GM23338 (cell line): ENCODE data around the gene AHI1. TPM values are rescaled to one million over a fixed set of nuclear protein-coding genes. Genes with fewer than 3 reads are reported as not detected.

ENCODE experiments used
- ATAC-seq: fragments of 200-7000 bp; cut with Tn5 transposase; 3 replicates; pipeline ENCODE4 v1.9.1; 2020
- DNase-seq: peaks from one replicate; pipeline ENCODE4 v3.0.0-alpha.2; 2015; ENCODE audit warnings: low spot score
- H2AFZ ChIP-seq: fragments of 200-600 bp; sonication (generic); 2 replicates; pipeline ENCODE4 v1.8.0; 2016; ENCODE audit warnings: antibody characterized with exemption, mild to moderate bottlenecking, moderate library complexity
- H3F3A ChIP-seq: fragments of 200-600 bp; sonication (generic); replicated peaks from 2 replicates; pipeline ENCODE4 v1.8.0; 2017; ENCODE audit warnings: antibody characterized with exemption, mixed run types, low read depth
- H3K27ac ChIP-seq: fragments of 200-600 bp; sonication (generic); 2 replicates; pipeline ENCODE4 v1.6.1; 2016; ENCODE audit warnings: low read depth
- H3K27me3 ChIP-seq: fragments of 200-600 bp; sonication (generic); 2 replicates; pipeline ENCODE4 v1.8.0; 2016; ENCODE audit warnings: mild to moderate bottlenecking, mixed run types, moderate library complexity; ENCODE audit not compliant: insufficient read depth
- H3K36me3 ChIP-seq: fragments of 200-600 bp; sonication (generic); 2 replicates; pipeline ENCODE4 v1.8.0; 2016; ENCODE audit warnings: mild to moderate bottlenecking; ENCODE audit not compliant: insufficient read depth
- H3K4me1 ChIP-seq: fragments of 200-600 bp; sonication (generic); 2 replicates; pipeline ENCODE4 v1.8.0; 2016; ENCODE audit warnings: mild to moderate bottlenecking, moderate library complexity; ENCODE audit not compliant: insufficient read depth
- H3K4me2 ChIP-seq: fragments of 200-600 bp; sonication (generic); 2 replicates; pipeline ENCODE4 v1.7.1; 2017; ENCODE audit warnings: mixed run types
- H3K4me3 ChIP-seq: fragments of 200-600 bp; sonication (generic); 2 replicates; pipeline ENCODE4 v1.6.1; 2016; ENCODE audit warnings: mixed run types
- H3K79me2 ChIP-seq: fragments of 200-600 bp; sonication (generic); replicated peaks from 2 replicates; pipeline ENCODE4 v1.8.0; 2017; ENCODE audit warnings: mild to moderate bottlenecking; ENCODE audit not compliant: insufficient read depth
- H3K9me2 ChIP-seq: fragments of 200-600 bp; sonication (generic); 2 replicates; pipeline ENCODE4 v1.8.0; 2017; ENCODE audit not compliant: insufficient read depth
- H4K20me1 ChIP-seq: fragments of 200-600 bp; sonication (generic); replicated peaks from 2 replicates; pipeline ENCODE4 v1.8.0; 2017; ENCODE audit warnings: mild to moderate bottlenecking; ENCODE audit not compliant: insufficient read depth
- H3K27ac Mint-ChIP-seq: 2 replicates; pipeline ENCODE4 v1.8.0; 2020; ENCODE audit warnings: inconsistent platforms, mild to moderate bottlenecking, moderate library complexity, mixed read lengths
- H3K27me3 Mint-ChIP-seq: 3 replicates; pipeline ENCODE4 v1.8.0; 2022; ENCODE audit warnings: low read depth, mild to moderate bottlenecking, moderate library complexity, mixed read lengths, inconsistent platforms; ENCODE audit not compliant: insufficient read depth, poor library complexity
- H3K36me3 Mint-ChIP-seq: 3 replicates; pipeline ENCODE4 v1.8.0; 2021; ENCODE audit warnings: low read depth, mild to moderate bottlenecking, inconsistent platforms, moderate library complexity, mixed read lengths
- H3K4me1 Mint-ChIP-seq: 3 replicates; pipeline ENCODE4 v1.8.0; 2020; ENCODE audit warnings: mild to moderate bottlenecking, inconsistent platforms, mixed read lengths
- H3K4me3 Mint-ChIP-seq: 3 replicates; pipeline ENCODE4 v1.8.0; 2021; ENCODE audit warnings: moderate library complexity, mild to moderate bottlenecking, inconsistent platforms, mixed read lengths
- H3K9me3 Mint-ChIP-seq: 3 replicates; pipeline ENCODE4 v1.8.0; 2020; ENCODE audit warnings: moderate library complexity, mild to moderate bottlenecking, inconsistent platforms, mixed read lengths
- CREB1 ChIP-seq: fragments of 250-450 bp; sonication (Bioruptor Pico); IDR thresholded peaks from 2 replicates; pipeline ENCODE4 v1.5.0; 2020; ENCODE audit warnings: low read depth, mild to moderate bottlenecking, moderate library complexity
- EZH2 ChIP-seq: fragments of 200-600 bp; sonication (generic); IDR thresholded peaks from one replicate; pipeline ENCODE4 v1.8.0; 2017; ENCODE audit warnings: antibody characterized with exemption, mild to moderate bottlenecking, low read depth; ENCODE audit not compliant: unreplicated experiment
- EZH2phosphoT487 ChIP-seq: fragments of 200-600 bp; sonication (generic); IDR thresholded peaks from one replicate; pipeline ENCODE4 v1.8.1; 2018; ENCODE audit warnings: antibody characterized with exemption; ENCODE audit not compliant: unreplicated experiment
- JUNB ChIP-seq: IDR thresholded peaks from one replicate; pipeline ENCODE4 v1.6.1; 2016; ENCODE audit warnings: antibody characterized with exemption; ENCODE audit not compliant: unreplicated experiment
- NANOG ChIP-seq: IDR thresholded peaks from 2 replicates; pipeline ENCODE4 v1.6.1; 2016; ENCODE audit warnings: antibody characterized with exemption, borderline replicate concordance
- POLR2AphosphoS5 ChIP-seq: IDR thresholded peaks from 2 replicates; pipeline ENCODE4 v1.6.1; 2016; ENCODE audit warnings: antibody characterized with exemption, low read depth
- STAT1 ChIP-seq: IDR thresholded peaks from one replicate; pipeline ENCODE4 v1.6.1; 2016; ENCODE audit warnings: antibody characterized with exemption; ENCODE audit not compliant: unreplicated experiment
- ZNF114 ChIP-seq: fragments of 250-450 bp; sonication (Bioruptor Pico); IDR thresholded peaks from 2 replicates; pipeline ENCODE4 v1.5.0; 2020; ENCODE audit warnings: mild to moderate bottlenecking, moderate library complexity
- ZNF331 ChIP-seq: fragments of 250-450 bp; sonication (Bioruptor Pico); IDR thresholded peaks from 2 replicates; pipeline ENCODE4 v1.5.0; 2020; ENCODE audit warnings: low read depth, mild to moderate bottlenecking, moderate library complexity
- polyA plus RNA-seq: library from polyadenylated mRNA; unstranded; fragments of >200 nt; fragmentation: Nextera tagmentation; extraction: Ambion mirVana; gene quantifications from 2 replicates; pipeline ENCODE4 v1.2.1, GENCODE V29; 2016
- total RNA-seq: library from RNA; depleted of rRNA; stranded (reverse); fragments of >200 nt; shearing (Covaris generic); gene quantifications from 2 replicates; pipeline ENCODE4 v1.2.3, GENCODE V29; 2014
- TF ChIP-seq, protein P1 (sequence below), 2 experiments: fragments of 200-600 bp in 1 of 2; sonication (generic) in 1 of 2; conservative IDR thresholded peaks; 2 replicates each; pipeline versions ENCODE4 v1.5.1 to v1.6.1; 2016 to 2017; ENCODE audit warnings: antibody characterized with exemption in 2 of 2, low read depth in 2 of 2, mild to moderate bottlenecking in 2 of 2, moderate library complexity in 1 of 2
- TF ChIP-seq, protein P2 (sequence below): fragments of 250-450 bp; sonication (Bioruptor Pico); IDR thresholded peaks from 2 replicates; pipeline ENCODE4 v1.5.0; 2020; ENCODE audit warnings: mild to moderate bottlenecking, moderate library complexity
- TF ChIP-seq, protein P3 (sequence below): IDR thresholded peaks from one replicate; pipeline ENCODE4 v1.6.1; 2018; ENCODE audit warnings: antibody characterized with exemption; ENCODE audit not compliant: unreplicated experiment
- TF ChIP-seq, protein P4 (sequence below): IDR thresholded peaks from 2 replicates; pipeline ENCODE4 v1.6.1; 2016; ENCODE audit warnings: antibody characterized with exemption

Gene AHI1
- total and polyA plus RNA-seq, 2 experiments from 2014 or later, result 19.8 to 72.9 TPM

DNA sequence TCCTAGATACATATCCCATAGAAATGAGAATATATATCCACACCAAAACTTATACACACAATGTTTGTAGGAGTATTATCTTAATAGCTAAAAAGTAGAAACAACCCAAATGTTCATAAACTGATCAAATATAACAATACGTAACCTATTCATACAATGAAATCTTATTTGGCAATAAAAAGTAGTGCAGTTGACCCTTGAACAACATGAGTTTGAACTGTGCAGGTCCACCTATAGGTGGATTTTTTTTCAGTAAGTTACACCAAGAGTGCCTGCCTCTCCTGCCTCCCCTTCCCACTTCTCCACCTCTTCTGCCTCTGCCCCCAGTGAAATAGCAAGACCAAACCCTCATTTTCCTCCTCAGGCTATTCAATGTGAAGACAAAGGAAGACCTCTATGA is 95.2 kb downstream of the AHI1 start:
- Mint-ChIP-seq H3K27ac (no peak overlapping the region), H3K9me3 (no peaks in the 10 kb centered on the region), H3K4me1 (peaks cover 19% of the 10 kb centered on the region), H3K4me3 (no peak overlapping the region), H3K36me3 (no peaks in the 10 kb centered on the region), H3K27me3 (no peaks in the 10 kb centered on the region)
- Histone ChIP-seq H3K36me3 (no peaks in the 10 kb centered on the region), H3K27me3 (no peaks in the 10 kb centered on the region), H3K4me3 (no peak overlapping the region), H3K4me1 (peaks cover 17% of the 10 kb centered on the region), H2AFZ (no peak overlapping the region), H3K9me2 (no peaks in the 10 kb centered on the region), H3F3A (no peaks in the 10 kb centered on the region), H3K27ac (no peak overlapping the region), H4K20me1 (no peaks in the 10 kb centered on the region), H3K4me2 (no peak overlapping the region), H3K79me2 (no peaks in the 10 kb centered on the region)
- ATAC-seq, result no peak
- no peak for DNase-seq
- no peak for TF ChIP-seq POLR2AphosphoS5
- no peak for TF ChIP-seq EZH2phosphoT487
- TF ChIP-seq ZNF114 (CRISPR knock-in tag), result no peak
- TF ChIP-seq EZH2, result no peak
- TF ChIP-seq, protein P1, sequence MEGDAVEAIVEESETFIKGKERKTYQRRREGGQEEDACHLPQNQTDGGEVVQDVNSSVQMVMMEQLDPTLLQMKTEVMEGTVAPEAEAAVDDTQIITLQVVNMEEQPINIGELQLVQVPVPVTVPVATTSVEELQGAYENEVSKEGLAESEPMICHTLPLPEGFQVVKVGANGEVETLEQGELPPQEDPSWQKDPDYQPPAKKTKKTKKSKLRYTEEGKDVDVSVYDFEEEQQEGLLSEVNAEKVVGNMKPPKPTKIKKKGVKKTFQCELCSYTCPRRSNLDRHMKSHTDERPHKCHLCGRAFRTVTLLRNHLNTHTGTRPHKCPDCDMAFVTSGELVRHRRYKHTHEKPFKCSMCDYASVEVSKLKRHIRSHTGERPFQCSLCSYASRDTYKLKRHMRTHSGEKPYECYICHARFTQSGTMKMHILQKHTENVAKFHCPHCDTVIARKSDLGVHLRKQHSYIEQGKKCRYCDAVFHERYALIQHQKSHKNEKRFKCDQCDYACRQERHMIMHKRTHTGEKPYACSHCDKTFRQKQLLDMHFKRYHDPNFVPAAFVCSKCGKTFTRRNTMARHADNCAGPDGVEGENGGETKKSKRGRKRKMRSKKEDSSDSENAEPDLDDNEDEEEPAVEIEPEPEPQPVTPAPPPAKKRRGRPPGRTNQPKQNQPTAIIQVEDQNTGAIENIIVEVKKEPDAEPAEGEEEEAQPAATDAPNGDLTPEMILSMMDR (conservative IDR thresholded peaks at IDR 0.05; ENCODE audit: low read depth in 2 of 2), result no peak
- TF ChIP-seq CREB1 (CRISPR knock-in tag), result no peak
- no peak for TF ChIP-seq STAT1
- TF ChIP-seq NANOG, result no peak
- TF ChIP-seq JUNB, result no peak
- TF ChIP-seq, protein P2, sequence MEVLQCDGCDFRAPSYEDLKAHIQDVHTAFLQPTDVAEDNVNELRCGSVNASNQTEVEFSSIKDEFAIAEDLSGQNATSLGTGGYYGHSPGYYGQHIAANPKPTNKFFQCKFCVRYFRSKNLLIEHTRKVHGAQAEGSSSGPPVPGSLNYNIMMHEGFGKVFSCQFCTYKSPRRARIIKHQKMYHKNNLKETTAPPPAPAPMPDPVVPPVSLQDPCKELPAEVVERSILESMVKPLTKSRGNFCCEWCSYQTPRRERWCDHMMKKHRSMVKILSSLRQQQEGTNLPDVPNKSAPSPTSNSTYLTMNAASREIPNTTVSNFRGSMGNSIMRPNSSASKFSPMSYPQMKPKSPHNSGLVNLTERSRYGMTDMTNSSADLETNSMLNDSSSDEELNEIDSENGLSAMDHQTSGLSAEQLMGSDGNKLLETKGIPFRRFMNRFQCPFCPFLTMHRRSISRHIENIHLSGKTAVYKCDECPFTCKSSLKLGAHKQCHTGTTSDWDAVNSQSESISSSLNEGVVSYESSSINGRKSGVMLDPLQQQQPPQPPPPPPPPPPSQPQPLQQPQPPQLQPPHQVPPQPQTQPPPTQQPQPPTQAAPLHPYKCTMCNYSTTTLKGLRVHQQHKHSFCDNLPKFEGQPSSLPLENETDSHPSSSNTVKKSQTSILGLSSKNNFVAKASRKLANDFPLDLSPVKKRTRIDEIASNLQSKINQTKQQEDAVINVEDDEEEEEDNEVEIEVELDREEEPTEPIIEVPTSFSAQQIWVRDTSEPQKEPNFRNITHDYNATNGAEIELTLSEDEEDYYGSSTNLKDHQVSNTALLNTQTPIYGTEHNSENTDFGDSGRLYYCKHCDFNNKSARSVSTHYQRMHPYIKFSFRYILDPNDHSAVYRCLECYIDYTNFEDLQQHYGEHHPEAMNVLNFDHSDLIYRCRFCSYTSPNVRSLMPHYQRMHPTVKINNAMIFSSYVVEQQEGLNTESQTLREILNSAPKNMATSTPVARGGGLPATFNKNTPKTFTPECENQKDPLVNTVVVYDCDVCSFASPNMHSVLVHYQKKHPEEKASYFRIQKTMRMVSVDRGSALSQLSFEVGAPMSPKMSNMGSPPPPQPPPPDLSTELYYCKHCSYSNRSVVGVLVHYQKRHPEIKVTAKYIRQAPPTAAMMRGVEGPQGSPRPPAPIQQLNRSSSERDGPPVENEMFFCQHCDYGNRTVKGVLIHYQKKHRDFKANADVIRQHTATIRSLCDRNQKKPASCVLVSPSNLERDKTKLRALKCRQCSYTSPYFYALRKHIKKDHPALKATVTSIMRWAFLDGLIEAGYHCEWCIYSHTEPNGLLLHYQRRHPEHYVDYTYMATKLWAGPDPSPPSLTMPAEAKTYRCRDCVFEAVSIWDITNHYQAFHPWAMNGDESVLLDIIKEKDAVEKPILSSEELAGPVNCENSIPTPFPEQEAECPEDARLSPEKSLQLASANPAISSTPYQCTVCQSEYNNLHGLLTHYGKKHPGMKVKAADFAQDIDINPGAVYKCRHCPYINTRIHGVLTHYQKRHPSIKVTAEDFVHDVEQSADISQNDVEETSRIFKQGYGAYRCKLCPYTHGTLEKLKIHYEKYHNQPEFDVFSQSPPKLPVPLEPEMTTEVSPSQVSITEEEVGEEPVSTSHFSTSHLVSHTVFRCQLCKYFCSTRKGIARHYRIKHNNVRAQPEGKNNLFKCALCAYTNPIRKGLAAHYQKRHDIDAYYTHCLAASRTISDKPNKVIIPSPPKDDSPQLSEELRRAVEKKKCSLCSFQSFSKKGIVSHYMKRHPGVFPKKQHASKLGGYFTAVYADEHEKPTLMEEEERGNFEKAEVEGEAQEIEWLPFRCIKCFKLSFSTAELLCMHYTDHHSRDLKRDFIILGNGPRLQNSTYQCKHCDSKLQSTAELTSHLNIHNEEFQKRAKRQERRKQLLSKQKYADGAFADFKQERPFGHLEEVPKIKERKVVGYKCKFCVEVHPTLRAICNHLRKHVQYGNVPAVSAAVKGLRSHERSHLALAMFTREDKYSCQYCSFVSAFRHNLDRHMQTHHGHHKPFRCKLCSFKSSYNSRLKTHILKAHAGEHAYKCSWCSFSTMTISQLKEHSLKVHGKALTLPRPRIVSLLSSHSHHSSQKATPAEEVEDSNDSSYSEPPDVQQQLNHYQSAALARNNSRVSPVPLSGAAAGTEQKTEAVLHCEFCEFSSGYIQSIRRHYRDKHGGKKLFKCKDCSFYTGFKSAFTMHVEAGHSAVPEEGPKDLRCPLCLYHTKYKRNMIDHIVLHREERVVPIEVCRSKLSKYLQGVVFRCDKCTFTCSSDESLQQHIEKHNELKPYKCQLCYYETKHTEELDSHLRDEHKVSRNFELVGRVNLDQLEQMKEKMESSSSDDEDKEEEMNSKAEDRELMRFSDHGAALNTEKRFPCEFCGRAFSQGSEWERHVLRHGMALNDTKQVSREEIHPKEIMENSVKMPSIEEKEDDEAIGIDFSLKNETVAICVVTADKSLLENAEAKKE (CRISPR knock-in tag), result no peak
- no peak for TF ChIP-seq ZNF331 (CRISPR knock-in tag)
- TF ChIP-seq, protein P3, sequence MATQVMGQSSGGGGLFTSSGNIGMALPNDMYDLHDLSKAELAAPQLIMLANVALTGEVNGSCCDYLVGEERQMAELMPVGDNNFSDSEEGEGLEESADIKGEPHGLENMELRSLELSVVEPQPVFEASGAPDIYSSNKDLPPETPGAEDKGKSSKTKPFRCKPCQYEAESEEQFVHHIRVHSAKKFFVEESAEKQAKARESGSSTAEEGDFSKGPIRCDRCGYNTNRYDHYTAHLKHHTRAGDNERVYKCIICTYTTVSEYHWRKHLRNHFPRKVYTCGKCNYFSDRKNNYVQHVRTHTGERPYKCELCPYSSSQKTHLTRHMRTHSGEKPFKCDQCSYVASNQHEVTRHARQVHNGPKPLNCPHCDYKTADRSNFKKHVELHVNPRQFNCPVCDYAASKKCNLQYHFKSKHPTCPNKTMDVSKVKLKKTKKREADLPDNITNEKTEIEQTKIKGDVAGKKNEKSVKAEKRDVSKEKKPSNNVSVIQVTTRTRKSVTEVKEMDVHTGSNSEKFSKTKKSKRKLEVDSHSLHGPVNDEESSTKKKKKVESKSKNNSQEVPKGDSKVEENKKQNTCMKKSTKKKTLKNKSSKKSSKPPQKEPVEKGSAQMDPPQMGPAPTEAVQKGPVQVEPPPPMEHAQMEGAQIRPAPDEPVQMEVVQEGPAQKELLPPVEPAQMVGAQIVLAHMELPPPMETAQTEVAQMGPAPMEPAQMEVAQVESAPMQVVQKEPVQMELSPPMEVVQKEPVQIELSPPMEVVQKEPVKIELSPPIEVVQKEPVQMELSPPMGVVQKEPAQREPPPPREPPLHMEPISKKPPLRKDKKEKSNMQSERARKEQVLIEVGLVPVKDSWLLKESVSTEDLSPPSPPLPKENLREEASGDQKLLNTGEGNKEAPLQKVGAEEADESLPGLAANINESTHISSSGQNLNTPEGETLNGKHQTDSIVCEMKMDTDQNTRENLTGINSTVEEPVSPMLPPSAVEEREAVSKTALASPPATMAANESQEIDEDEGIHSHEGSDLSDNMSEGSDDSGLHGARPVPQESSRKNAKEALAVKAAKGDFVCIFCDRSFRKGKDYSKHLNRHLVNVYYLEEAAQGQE, result no peak
- TF ChIP-seq, protein P4, sequence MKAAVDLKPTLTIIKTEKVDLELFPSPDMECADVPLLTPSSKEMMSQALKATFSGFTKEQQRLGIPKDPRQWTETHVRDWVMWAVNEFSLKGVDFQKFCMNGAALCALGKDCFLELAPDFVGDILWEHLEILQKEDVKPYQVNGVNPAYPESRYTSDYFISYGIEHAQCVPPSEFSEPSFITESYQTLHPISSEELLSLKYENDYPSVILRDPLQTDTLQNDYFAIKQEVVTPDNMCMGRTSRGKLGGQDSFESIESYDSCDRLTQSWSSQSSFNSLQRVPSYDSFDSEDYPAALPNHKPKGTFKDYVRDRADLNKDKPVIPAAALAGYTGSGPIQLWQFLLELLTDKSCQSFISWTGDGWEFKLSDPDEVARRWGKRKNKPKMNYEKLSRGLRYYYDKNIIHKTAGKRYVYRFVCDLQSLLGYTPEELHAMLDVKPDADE, result no peak
